H1 (cell line): ENCODE results near the gene KATNAL1. TPM values are rescaled to one million over a fixed set of nuclear protein-coding genes. Genes with fewer than 3 reads are reported as not detected.

Source experiments
- CTCF ChIA-PET: fragments of 300-600 bp; sonication (Branson Sonifier 250); formaldehyde crosslinking; loops from one replicate; lab custom pipeline; 2021; ENCODE audit not compliant: partially characterized antibody; lab: Charles Lee
- POLR2A ChIA-PET: fragments of 300-600 bp; sonication (Branson Sonifier 250); formaldehyde crosslinking; loops from one replicate; lab custom pipeline; 2021; ENCODE audit warnings: inconsistent platforms; ENCODE audit not compliant: partially characterized antibody; lab: Charles Lee
- DNase-seq, 2 experiments: peaks; one replicate each; pipeline versions ENCODE4 v3.0.0 to v3.0.0-alpha.2; 2010 to 2022; ENCODE audit warnings: low spot score in 2 of 2, low read depth in 1 of 2, mixed read lengths in 1 of 2
- FAIRE-seq: peaks from 2 replicates; lab custom pipeline; 2011; peaks lifted over from hg19 to GRCh38; lab: Jason Lieb, UNC
- H2AFZ ChIP-seq: 2 replicates; pipeline ENCODE4 v1.8.1; 2012; ENCODE audit warnings: low read length, inconsistent platforms
- H2AK5ac ChIP-seq: 2 replicates; pipeline ENCODE4 v1.6.1; 2013; ENCODE audit warnings: low read depth, low read length
- H2BK120ac ChIP-seq: replicated peaks from 2 replicates; pipeline ENCODE3; 2013; ENCODE audit warnings: low read depth, low read length, inconsistent platforms
- H2BK12ac ChIP-seq: 2 replicates; pipeline ENCODE4 v1.6.1; 2013; ENCODE audit warnings: low read depth, low read length
- H2BK15ac ChIP-seq: 2 replicates; pipeline ENCODE4 v1.6.1; 2013; ENCODE audit warnings: low read length
- H2BK20ac ChIP-seq: 2 replicates; pipeline ENCODE4 v1.6.1; 2013; ENCODE audit warnings: low read length
- H2BK5ac ChIP-seq: 2 replicates; pipeline ENCODE4 v1.6.1; 2013; ENCODE audit warnings: low read depth, low read length
- H3K14ac ChIP-seq: 2 replicates; pipeline ENCODE4 v1.6.1; 2013; ENCODE audit warnings: inconsistent platforms; ENCODE audit not compliant: insufficient read length
- H3K18ac ChIP-seq: 2 replicates; pipeline ENCODE4 v1.6.1; 2013; ENCODE audit warnings: low read length; ENCODE audit errors: extremely low read depth
- H3K23ac ChIP-seq: 2 replicates; pipeline ENCODE4 v1.6.1; 2013; ENCODE audit warnings: inconsistent platforms; ENCODE audit not compliant: insufficient read length
- H3K23me2 ChIP-seq: 2 replicates; pipeline ENCODE4 v1.6.1; 2013; ENCODE audit warnings: low read depth, low read length
- H3K27ac ChIP-seq: 2 replicates; pipeline ENCODE4 v1.6.1; 2011; ENCODE audit warnings: low read depth, low read length, inconsistent platforms
- H3K27me3 ChIP-seq, 4 experiments: replicated peaks in 1 of 4; 1 replicate in 1 of 4; 2 replicates in 3 of 4; pipeline versions ENCODE4 v1.6.1 to v1.8.1; 2011 to 2013; ENCODE audit warnings: low read length in 3 of 4, mild to moderate bottlenecking in 3 of 4, inconsistent platforms in 2 of 4, mixed read lengths in 2 of 4, moderate library complexity in 1 of 4; ENCODE audit not compliant: control insufficient read depth in 3 of 4, insufficient read depth in 3 of 4; ENCODE audit errors: extremely low read depth in 1 of 4
- H3K36me3 ChIP-seq, 4 experiments: 2 replicates each; pipeline versions ENCODE4 v1.6.1 to v1.8.1; 2011 to 2013; ENCODE audit warnings: mild to moderate bottlenecking in 4 of 4, low read length in 3 of 4, moderate library complexity in 2 of 4, control low read depth in 1 of 4, inconsistent platforms in 1 of 4; ENCODE audit not compliant: insufficient read depth in 4 of 4, control insufficient read depth in 2 of 4
- H3K4ac ChIP-seq: replicated peaks from 2 replicates; pipeline ENCODE3; 2013; ENCODE audit warnings: low read length, low read depth, mixed read lengths, inconsistent platforms; ENCODE audit not compliant: insufficient read length
- H3K4me1 ChIP-seq, 4 experiments: replicated peaks in 1 of 4; 1 replicate in 1 of 4; 2 replicates in 3 of 4; pipeline versions ENCODE4 v1.6.1 to v1.8.1; 2011 to 2013; ENCODE audit warnings: low read length in 3 of 4, inconsistent platforms in 2 of 4, mixed read lengths in 1 of 4; ENCODE audit not compliant: insufficient read depth in 4 of 4, control insufficient read depth in 3 of 4
- H3K4me2 ChIP-seq, 2 experiments: 2 replicates each; pipeline versions ENCODE4 v1.6.1 to v1.8.1; 2011 to 2013; ENCODE audit warnings: low read depth in 2 of 2, low read length in 2 of 2, control low read depth in 1 of 2, inconsistent platforms in 1 of 2, mild to moderate bottlenecking in 1 of 2; ENCODE audit not compliant: insufficient read depth in 1 of 2
- H3K4me3 ChIP-seq, 4 experiments: fragments of 200-600, 300-600 bp in 1 of 4; sonication (generic), shearing (Covaris generic), sonication (Bioruptor Twin) in 1 of 4; 2 replicates each; pipeline versions ENCODE4 v1.5.1 to v1.8.1; 2011 to 2016; ENCODE audit warnings: low read length in 4 of 4, low read depth in 3 of 4, control low read depth in 2 of 4, inconsistent platforms in 2 of 4, mild to moderate bottlenecking in 2 of 4, mixed read lengths in 1 of 4, moderate library complexity in 1 of 4; ENCODE audit not compliant: insufficient read depth in 2 of 4; ENCODE audit errors: extremely low read depth in 1 of 4
- H3K56ac ChIP-seq: replicated peaks from 2 replicates; pipeline ENCODE3; 2013; ENCODE audit warnings: low read depth, mild to moderate bottlenecking, mixed read lengths, low read length, inconsistent platforms; ENCODE audit not compliant: insufficient read length
- H3K79me1 ChIP-seq: 2 replicates; pipeline ENCODE4 v1.6.1; 2013; ENCODE audit warnings: low read depth, low read length, control low read depth
- H3K79me2 ChIP-seq, 2 experiments: 2 replicates each; pipeline versions ENCODE4 v1.6.1 to v1.8.1; 2012 to 2013; ENCODE audit warnings: low read length in 2 of 2, mild to moderate bottlenecking in 2 of 2, inconsistent platforms in 1 of 2; ENCODE audit not compliant: insufficient read depth in 2 of 2, control insufficient read depth in 1 of 2
- H3K9ac ChIP-seq, 4 experiments: replicated peaks in 1 of 4; 1 replicate in 1 of 4; 2 replicates in 3 of 4; pipeline versions ENCODE4 v1.6.1 to v1.8.1; 2011 to 2013; ENCODE audit warnings: low read depth in 3 of 4, low read length in 3 of 4, control low read depth in 2 of 4, mild to moderate bottlenecking in 2 of 4, moderate library complexity in 2 of 4, inconsistent platforms in 1 of 4; ENCODE audit errors: extremely low read depth in 1 of 4
- H3K9me3 ChIP-seq, 2 experiments: 2 replicates each; pipeline versions ENCODE4 v1.6.1 to v1.8.1; 2012 to 2013; ENCODE audit warnings: mild to moderate bottlenecking in 2 of 2, moderate library complexity in 2 of 2, control low read depth in 1 of 2, inconsistent platforms in 1 of 2, low read depth in 1 of 2, low read length in 1 of 2, mixed read lengths in 1 of 2; ENCODE audit not compliant: insufficient read depth in 2 of 2
- H4K20me1 ChIP-seq, 2 experiments: replicated peaks in 1 of 2; 2 replicates each; pipeline versions ENCODE3 to v1.8.1; 2011 to 2013; ENCODE audit warnings: inconsistent platforms in 2 of 2, low read length in 2 of 2, mild to moderate bottlenecking in 1 of 2; ENCODE audit not compliant: insufficient read depth in 2 of 2, control insufficient read depth in 1 of 2
- H4K5ac ChIP-seq: 2 replicates; pipeline ENCODE4 v1.6.1; 2013; ENCODE audit warnings: low read length, low read depth, mixed read lengths, inconsistent platforms; ENCODE audit not compliant: insufficient read length
- H4K8ac ChIP-seq: 2 replicates; pipeline ENCODE4 v1.8.0; 2013; ENCODE audit warnings: mild to moderate bottlenecking, moderate library complexity, low read length, inconsistent platforms; ENCODE audit not compliant: insufficient read depth; ENCODE audit errors: extremely low read depth
- H4K91ac ChIP-seq: replicated peaks from 2 replicates; pipeline ENCODE3; 2013; ENCODE audit warnings: low read length, mixed read lengths, inconsistent platforms; ENCODE audit not compliant: insufficient read length
- E2F6 ChIP-seq: IDR thresholded peaks from 2 replicates; pipeline ENCODE4 v1.6.1; 2012; ENCODE audit warnings: inconsistent platforms
- JUN ChIP-seq: IDR thresholded peaks from 2 replicates; pipeline ENCODE4 v1.6.1; 2011; ENCODE audit warnings: low read depth, mild to moderate bottlenecking, improper control_type of control experiment, low read length
- WGBS, 2 experiments: shearing (Covaris generic) in 1 of 2; methylation state at CpG; one replicate each; pipeline versions ENCODE4 v1.1.6 to v1.1.7; 2013 to 2015; ENCODE audit warnings: low lambda C conversion rate in 2 of 2, mixed read lengths in 2 of 2, inconsistent platforms in 1 of 2, low coverage in 1 of 2, missing lambda C conversion rate in 1 of 2; ENCODE audit not compliant: insufficient replicate concordance in 2 of 2, insufficient coverage in 1 of 2, insufficient read length in 1 of 2; ENCODE audit errors: extremely low coverage in 1 of 2, missing lambda C conversion rate in 1 of 2; 5-methylcytosine and 5-hydroxymethylcytosine counted together
- polyA plus RNA-seq, 7 experiments: library from polyadenylated mRNA; depleted of rRNA in 3 of 7; stranded (reverse) in 5 of 7; unstranded in 2 of 7; fragments of >200 nt in 5 of 7; fragments of 200-250 nt in 2 of 7; gene quantifications; 1 replicate in 5 of 7; 2 replicates in 1 of 7; 4 replicates in 1 of 7; pipeline versions ENCODE4 v1.2.1 to v1.2.3, GENCODE V29; 2011 to 2013; ENCODE audit warnings: missing spikeins in 2 of 7, mixed read lengths in 2 of 7
- total RNA-seq: library from RNA; stranded (reverse); fragmentation: NEBNext Ultra II Directional; extraction: Animal tissue kit (Norgen Biotek cat#: 25700); gene quantifications from 2 replicates; pipeline ENCODE4 v1.2.1, GENCODE V29; 2021

The KATNAL1 gene
- total and polyA plus RNA-seq, 2 of the 8 experiments (the other 6 are each of a cell fraction or from before 2014, with no cell fraction given): 4.0 to 13.2 TPM

DNA sequence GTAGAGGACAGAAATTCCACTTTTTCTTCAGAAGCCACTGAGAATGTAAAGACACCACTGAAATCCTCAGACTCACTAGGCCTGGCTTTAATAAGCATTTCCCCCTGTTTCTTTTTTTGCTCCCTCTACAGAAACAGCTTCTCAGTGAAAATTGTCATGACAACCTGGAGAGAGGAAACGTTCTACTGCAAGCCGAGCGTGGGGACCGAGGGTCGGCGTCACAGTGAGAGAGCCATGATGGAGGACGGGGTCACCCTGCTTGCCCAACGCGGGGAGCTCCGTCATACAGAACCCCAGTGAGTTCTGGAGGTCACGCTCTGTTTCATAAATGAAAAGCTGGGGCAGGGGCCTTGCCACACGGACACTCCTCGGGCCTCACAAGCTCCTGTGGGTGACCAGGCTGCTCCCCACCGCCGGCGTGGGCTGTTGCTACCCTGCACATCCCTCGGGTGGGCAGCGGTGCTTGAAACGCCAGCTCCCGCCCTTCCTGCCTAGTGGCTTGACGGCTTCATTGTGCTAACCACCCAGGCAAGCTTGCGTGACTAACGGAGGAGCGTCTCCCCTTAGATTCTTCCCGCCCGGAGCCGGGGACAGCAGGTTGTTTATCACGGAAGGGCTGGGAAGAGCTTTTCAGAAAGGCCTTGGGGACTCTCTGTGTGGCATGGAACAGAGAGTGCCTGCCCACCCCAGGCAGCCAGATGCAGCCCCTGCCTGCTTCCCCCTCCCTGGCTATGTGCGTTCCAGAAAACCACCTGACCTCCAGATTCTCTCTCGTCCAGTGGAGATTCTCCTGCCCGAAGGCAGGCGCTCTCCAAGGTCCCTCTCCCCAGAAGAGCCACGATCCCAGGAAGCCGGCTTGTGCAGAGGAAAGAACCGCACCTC lies 153.6 kb downstream of the KATNAL1 start:
- Histone ChIP-seq H3K4me2 (no peak overlapping the region), H3K23ac (no peak overlapping the region), H3K27me3 (no peaks in the 10 kb centered on the region), H2BK120ac (no peak overlapping the region), H3K14ac (no peak overlapping the region), H3K18ac (no peak overlapping the region), H3K36me3 (no peaks in the 10 kb centered on the region), H2AK5ac (no peak overlapping the region), H3K4ac (no peak overlapping the region), H3K9me3 (no peaks in the 10 kb centered on the region), H3K27ac (no peak overlapping the region), H3K4me3 (no peak overlapping the region), H4K5ac (no peak overlapping the region), H2BK20ac (no peak overlapping the region), H2AFZ (no peak overlapping the region), H4K8ac (no peak overlapping the region), H4K91ac (no peak overlapping the region), H3K56ac (no peak overlapping the region), H4K20me1 (no peaks in the 10 kb centered on the region), H3K23me2 (no peaks in the 10 kb centered on the region; the same call in 1 of the 2 replicates), H3K79me1 (no peaks in the 10 kb centered on the region), H3K9ac (no peak overlapping the region), H3K79me2 (no peaks in the 10 kb centered on the region), H3K4me1 (peaks cover 0 to 5% (median 0%) of the 10 kb centered on the region in 4 experiments; a peak in 2 of 7 replicates), H2BK12ac (no peak overlapping the region), H2BK5ac (no peak overlapping the region), H2BK15ac (no peak overlapping the region)
- CTCF ChIA-PET: interaction anchor here (0.9 to 1.4 kb wide), 5 partner anchors 12 to 168 kb away, joined by 3 to 5 read pairs (median 3); no protein-coding TSS in a partner anchor
- POLR2A ChIA-PET: interaction anchor here (1.2 kb wide), 1 partner anchor 75 kb away, joined by 4 read pairs; no protein-coding TSS in a partner anchor
- WGBS, 2 experiments: 82% methylated on average over 31 of the region's 35 CpGs; no CpG with 5 or more reads in 1 of the 2 experiments
- DNase-seq (no peak), FAIRE-seq (no peak)
- TF ChIP-seq E2F6 (peak; percentile 53), JUN (no peak)
